IPS-NIHi7 (cell line): ENCODE data around the gene MAPK7.

Experiments
- DNase-seq: peaks from one replicate; pipeline ENCODE4 v3.0.0; 2012; ENCODE audit warnings: mixed read lengths; ENCODE audit errors: extremely low spot score

MAPK7 gene

GRCh38 chr17:19399750-19400450, 21.6 kb downstream of the MAPK7 start:
- no peak for DNase-seq

- no peak for DNase-seq
These were observed 23.2 kb downstream of the MAPK7 start for GRCh38 chr17:19401321-19402010.

- DNase-seq = no peak
These were observed 23.9 kb downstream of the MAPK7 start for GRCh38 chr17:19402171-19402570.

DNA sequence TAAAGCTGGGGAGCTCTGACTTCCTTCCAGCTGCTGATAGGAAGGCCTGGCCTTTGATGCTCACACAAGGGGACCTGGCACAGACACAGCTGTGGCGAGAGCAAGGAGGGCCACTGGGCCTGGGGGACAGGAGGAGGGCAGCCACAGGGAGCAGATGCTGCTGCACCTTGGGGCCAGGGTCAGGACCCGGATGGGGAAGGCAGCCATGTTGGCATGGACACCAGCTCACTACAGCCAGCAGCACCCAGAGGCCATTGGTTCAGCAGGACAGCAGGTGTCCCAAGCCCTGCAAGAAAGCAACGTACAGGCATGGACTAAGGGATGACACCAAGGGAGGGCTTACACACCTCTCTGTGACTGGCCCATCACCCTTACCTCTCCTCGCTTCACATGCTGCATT, 24.7 kb downstream of the MAPK7 start:
- no peak for DNase-seq

DNA sequence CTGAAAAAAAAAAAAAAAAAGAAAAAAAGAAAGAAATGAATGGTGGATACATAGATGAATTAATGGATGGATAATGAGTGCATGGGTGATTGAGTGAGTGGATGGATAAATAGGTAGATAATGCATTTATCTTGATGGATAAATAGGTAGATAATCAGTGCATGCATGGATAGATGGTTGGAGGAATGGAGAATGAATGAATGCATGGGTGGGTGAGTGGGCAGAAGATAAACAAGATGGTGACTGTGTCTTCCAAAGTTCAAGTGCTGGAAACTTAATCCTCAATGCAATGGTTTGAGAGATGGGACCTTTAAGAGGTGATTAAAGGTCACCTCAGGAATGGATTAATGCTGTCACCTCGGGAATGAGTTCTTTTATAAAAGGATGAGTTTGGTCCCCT, 26.0 kb downstream of the MAPK7 start:
- no peak for DNase-seq

- no peak for DNase-seq
These were observed 26.8 kb downstream of the MAPK7 start for GRCh38 chr17:19405114-19405513.

DNA sequence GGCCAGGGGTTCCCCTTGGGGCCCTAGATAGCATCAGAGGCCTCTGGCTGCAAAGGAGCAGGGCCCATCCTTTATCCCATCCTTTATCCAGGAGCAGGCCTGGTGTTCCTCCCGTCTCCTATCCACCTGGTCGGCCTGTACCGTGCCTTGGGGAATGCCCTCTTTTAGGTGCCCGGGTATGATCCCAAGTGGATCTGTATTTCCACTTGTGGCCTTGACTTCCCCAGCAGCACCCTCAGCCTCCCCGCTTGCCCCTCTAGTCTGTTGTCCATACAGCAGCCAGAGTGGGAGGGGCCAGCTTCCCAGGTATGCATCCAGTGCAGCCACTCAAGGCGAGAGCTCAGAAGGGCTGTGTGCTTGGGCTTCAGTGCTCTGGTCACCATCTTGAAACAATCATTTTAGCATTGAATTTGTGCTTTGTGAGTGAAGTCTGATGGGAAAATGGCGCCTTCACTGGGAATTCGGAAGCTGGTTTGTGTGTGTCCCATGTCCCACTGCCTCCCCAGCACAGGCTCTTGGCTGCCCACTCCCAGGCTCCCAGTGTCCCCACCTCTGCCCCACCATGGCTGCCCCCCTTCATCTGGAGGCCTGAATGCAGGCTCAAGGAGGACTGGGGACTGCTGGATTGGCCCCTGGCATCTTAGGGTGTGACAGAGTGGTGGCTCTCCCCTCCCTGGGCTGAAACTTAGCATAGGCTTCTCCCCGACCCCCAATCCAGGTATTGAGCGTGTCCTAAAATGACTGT, 29.5 kb downstream of the MAPK7 start:
- DNase-seq = no peak

DNA sequence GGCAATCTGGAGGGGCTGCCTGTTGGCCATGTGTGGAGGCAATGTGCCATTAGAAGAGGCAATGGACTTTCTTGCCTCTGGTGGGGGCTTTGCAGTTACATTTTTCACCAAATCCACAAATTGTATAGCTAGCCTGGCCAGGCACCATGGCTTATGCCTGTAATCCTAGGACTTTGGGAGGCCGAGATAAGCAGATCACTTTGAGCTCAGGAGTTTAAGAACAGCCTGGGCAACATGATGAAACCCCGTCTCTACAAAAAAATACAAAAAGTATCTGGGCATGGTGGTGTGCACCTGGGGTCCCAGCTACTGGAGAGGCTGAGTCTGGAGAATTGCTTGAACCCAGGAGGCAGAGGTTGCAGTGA, 30.0 kb downstream of the MAPK7 start:
- no peak for DNase-seq

DNA sequence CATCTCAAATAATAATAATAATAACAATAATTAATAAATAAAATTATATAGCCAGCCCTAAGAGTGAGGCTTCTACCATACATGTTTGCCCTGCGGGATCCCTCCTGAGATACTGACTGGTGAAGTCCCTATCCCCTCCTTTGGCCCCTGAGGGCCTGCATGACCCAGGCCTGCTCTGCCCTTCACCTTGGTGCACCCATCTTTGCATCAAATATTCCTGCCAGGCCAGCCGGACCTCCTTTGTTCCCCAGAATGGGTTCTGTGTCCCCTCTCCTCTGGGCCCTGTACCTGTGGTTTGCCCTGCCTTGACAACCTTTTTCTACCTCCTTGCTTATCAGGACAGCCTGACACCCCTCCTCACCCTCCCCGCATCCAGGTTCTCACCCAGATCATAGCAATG, 30.8 kb downstream of the MAPK7 start:
- DNase-seq = no peak

- peak; percentile 37 for DNase-seq
These were observed 31.2 kb downstream of the MAPK7 start for GRCh38 chr17:19409509-19409908.

DNA sequence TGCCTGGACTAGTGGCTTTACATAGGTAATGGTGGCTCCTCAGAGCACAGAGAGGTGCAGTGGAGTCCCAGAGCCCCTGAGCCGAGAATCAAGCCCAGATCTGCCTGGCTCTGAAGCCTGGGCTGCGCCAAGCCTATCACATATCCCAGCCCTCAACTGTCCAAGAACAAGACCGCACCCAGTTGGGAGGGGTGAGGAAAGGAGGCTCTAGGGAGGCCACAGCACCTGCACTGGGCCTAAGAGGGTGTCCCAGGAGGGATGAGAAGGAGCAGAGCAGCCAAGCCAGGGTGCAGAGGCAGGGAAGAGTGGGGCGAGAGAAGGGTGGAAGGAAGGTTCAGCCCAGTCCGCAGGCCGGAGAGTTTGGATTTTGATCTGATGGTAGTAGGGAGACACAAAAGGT, 31.8 kb downstream of the MAPK7 start:
- DNase-seq = no peak

DNA sequence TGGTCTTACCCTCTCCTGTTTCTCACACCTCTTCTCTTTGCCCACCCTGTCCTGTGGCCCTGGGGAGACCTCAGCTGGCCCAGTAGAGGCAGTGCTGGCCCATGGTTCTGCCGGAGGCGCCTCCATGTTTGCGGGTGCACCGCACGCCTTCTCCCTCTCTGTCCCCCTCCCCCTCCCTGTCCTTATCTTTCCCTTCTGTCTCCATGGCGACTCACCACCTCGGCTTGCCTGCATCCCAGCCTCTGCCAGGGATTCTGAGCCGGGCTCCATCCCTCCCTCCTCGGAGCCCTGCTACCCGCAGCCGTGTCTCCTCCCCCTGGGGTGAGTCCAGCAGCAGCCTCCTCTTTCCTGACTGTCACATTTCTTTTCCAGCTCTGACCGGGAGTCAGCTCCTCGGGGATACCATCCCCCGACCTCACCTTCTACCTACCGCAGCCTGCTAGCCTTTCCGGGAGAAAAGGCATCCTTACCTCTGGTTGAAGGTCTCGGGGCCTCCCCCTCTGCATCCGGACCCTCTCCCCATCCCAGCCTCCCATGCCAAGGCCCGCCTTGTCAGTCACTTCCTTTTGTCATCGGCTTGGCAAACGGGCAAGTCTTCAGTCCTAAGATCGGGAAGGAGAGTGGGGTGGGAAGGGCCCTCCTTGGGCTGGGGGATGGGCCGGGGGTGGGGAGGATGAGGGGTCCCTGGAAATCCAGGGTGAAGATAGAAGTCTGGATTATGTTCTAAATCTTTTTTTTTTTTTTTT, 32.8 kb downstream of the MAPK7 start, which contains the start of gene RNF112:
Gene RNF112, plus strand, starts transcription at position 358 of the 746 bp plus-strand sequence. Its CDS starts 177 bp downstream, at position 535.
- peak; percentile 41 for DNase-seq

DNA sequence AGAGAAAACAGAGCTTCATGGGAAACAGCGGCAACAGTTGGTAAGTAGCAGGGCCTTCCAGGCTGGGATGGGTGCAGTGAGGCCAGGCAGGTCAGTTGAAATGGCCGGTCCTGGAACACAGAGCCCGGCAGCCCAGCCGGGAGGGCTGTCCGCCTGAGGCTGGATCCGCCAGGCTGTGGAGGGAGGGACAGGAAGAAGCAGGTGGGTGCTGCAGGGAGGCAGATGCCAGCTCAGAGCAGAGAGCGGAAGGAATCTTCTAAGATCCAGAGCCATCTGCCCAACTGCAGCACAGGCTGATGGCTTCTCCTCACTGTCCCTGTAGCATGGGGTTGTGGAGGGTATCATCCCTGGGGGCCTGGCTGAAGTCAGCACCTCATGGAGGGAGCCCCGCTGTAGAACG, 33.3 kb downstream of the MAPK7 start:
- DNase-seq = no peak

- DNase-seq = no peak
These were observed 34.2 kb downstream of the MAPK7 start for GRCh38 chr17:19412510-19412909.

- no peak for DNase-seq
These were observed 34.7 kb downstream of the MAPK7 start for GRCh38 chr17:19412984-19413383.

- DNase-seq = no peak
These were observed 35.5 kb downstream of the MAPK7 start for GRCh38 chr17:19413761-19414160.

DNA sequence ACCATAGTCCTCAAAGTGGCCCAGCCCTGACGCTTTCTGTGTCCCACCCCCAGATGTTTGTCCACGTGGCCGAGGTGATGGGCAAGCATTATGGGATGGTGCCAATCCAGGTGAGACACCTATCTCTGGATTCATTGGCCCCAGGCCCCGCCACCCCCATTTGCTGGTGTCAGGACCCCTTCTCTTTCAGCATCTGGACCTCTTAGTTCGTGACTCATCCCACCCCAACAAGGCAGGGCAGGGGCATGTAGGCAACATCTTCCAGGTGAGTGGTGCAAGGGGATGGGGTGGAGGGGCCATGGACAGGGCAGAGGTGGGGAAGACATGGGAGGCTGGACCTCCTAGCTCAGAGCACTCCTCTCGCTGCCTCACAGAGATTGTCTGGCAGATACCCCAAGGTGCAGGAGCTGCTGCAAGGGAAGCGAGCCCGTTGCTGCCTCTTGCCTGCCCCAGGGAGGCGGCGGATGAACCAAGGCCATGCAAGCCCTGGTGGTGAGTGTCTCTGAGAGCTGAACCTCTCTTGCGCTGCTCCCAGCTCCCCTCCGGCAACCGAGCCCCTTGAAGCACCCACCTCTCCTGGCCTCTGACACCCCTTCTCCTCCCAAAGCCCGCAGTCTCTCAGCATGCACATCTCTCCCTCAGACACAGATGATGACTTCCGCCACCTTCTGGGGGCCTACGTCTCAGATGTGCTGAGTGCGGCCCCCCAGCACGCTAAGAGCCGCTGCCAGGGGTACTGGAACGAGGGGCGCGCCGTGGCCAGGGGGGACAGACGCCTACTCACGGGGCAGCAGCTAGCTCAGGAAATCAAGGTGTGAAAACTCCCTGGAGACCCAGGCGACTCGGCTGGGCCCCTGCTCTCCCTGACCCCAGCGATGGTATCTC, 36.3 kb downstream of the MAPK7 start:
- no peak for DNase-seq

DNA sequence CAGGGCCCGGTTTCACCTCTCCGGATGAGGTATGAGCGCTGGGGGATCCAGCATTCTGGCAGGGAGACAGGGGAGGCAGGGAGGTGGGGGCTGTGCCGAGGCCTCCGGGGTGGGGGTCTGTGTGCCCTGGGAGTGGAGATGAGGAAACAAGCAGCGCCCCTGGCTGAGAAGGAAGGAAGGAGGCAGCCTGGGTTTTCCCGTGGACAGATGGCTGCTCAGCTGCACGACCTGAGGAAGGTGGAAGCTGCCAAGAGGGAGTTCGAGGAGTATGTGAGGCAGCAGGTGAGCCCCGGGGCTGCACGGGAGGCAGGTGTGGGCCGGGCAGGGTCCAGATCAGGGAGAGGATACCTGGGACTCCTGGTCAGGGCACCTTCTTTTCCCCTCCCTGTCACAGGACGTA, 37.0 kb downstream of the MAPK7 start:
- DNase-seq = no peak

DNA sequence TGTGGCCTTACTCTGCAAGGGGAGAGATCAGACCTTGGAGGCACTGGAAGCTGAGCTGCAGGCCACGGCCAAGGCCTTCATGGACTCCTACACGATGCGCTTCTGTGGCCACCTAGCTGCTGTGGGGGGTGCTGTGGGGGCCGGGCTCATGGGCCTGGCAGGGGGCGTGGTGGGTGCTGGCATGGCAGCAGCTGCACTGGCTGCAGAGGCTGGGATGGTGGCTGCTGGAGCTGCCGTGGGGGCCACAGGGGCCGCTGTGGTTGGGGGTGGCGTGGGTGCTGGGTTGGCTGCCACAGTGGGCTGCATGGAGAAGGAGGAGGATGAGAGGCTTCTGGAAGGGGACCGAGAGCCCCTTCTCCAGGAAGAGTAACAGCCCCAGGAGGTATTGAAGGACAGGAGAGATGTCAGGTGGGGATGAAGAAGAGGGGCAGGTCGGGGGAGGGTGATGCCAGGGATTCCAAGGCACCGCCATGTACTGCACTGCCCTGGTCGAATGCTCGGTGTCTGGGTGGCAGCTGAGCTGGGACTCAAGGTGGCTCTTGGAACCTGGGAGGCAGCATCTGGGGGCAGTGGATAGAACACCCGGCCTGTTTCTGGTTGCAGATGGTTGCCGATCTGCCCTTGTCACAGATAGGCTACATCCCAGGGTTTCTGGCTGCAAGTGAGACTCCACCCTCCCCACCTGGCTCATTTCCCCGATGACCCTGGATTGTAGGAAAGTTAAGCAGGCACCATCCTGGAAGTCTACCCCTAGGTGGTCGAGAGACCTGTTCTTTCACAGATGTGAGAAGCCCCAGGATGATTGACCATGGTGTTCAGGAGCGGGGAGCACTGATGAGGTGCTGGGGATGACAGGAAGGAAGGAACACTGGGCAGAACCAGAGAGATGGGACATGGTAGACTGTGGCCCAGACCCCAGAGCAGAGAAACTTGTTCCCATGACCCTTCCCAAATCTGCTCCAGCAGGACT, 37.8 kb downstream of the MAPK7 start:
- DNase-seq = no peak

- no peak for DNase-seq
These were observed 39.3 kb downstream of the MAPK7 start for GRCh38 chr17:19417611-19418010.
